Naive thymus-derived CD8-positive, alpha-beta T cell (primary cell): ENCODE data around the gene PTX4. TPM values are rescaled to one million over a fixed set of nuclear protein-coding genes. Genes with fewer than 3 reads are reported as not detected.

Experiments
- ATAC-seq, 2 donors: fragments of 150-1000 bp; cut with Tn5 transposase in 1 of 2; sonication (Bioruptor Pico), chemical (Tn5 transposase) in 1 of 2; 1 replicate in 1 of 2; 2 replicates in 1 of 2; pipeline ENCODE4 v1.10.0; 2021; ENCODE audit warnings: mild to moderate bottlenecking in 2 of 2, moderate library complexity in 2 of 2
- POLR2A ChIA-PET: fragments of 350-600 bp; sonication (Branson Sonifier 250); formaldehyde crosslinking; loops from one replicate; lab custom pipeline; 2021; ENCODE audit warnings: antibody characterized with exemption; lab: Charles Lee
- DNase-seq, 10 donors: peaks; one replicate each; pipeline versions ENCODE4 v3.0.0 to v3.0.0-alpha.2; 2020 to 2022
- H3K27ac Mint-ChIP-seq, 10 donors: one replicate each; pipeline ENCODE4 v1.8.0; 2020 to 2022; ENCODE audit warnings: mild to moderate bottlenecking in 10 of 10, mixed read lengths in 10 of 10, moderate library complexity in 4 of 10, inconsistent platforms in 1 of 10
- H3K27me3 Mint-ChIP-seq, 5 donors: one replicate each; pipeline ENCODE4 v1.8.0; 2021 to 2022; ENCODE audit warnings: mixed read lengths in 5 of 5
- H3K36me3 Mint-ChIP-seq, 3 donors: one replicate each; pipeline ENCODE4 v1.8.0; 2020 to 2022; ENCODE audit warnings: mixed read lengths in 3 of 3, mild to moderate bottlenecking in 2 of 3, inconsistent platforms in 1 of 3
- H3K4me1 Mint-ChIP-seq, 4 donors: one replicate each; pipeline ENCODE4 v1.8.0; 2021 to 2022; ENCODE audit warnings: mixed read lengths in 4 of 4
- H3K4me3 Mint-ChIP-seq, 10 donors: one replicate each; pipeline ENCODE4 v1.8.0; 2020 to 2022; ENCODE audit warnings: mild to moderate bottlenecking in 10 of 10, mixed read lengths in 10 of 10, moderate library complexity in 6 of 10, inconsistent platforms in 1 of 10
- H3K9me3 Mint-ChIP-seq, 9 donors: one replicate each; pipeline ENCODE4 v1.8.0; 2020 to 2022; ENCODE audit warnings: mixed read lengths in 9 of 9, mild to moderate bottlenecking in 3 of 9, inconsistent platforms in 1 of 9, moderate library complexity in 1 of 9
- polyA plus RNA-seq, 3 donors: library from polyadenylated mRNA; unstranded; fragments of 300-500 nt; fragmentation: Illumina TruSeq; gene quantifications; one replicate each; pipeline ENCODE4 v1.2.3, GENCODE V29; 2021
- total RNA-seq, 8 experiments: library from RNA in 2 of 8; stranded (reverse) in 2 of 8; gene quantifications; one replicate each; pipeline ENCODE4 v1.2.3 and lab custom pipeline; 2021 to 2026

The PTX4 gene
- total and polyA plus RNA-seq, 5 experiments from 2014 or later: not detected

DNA sequence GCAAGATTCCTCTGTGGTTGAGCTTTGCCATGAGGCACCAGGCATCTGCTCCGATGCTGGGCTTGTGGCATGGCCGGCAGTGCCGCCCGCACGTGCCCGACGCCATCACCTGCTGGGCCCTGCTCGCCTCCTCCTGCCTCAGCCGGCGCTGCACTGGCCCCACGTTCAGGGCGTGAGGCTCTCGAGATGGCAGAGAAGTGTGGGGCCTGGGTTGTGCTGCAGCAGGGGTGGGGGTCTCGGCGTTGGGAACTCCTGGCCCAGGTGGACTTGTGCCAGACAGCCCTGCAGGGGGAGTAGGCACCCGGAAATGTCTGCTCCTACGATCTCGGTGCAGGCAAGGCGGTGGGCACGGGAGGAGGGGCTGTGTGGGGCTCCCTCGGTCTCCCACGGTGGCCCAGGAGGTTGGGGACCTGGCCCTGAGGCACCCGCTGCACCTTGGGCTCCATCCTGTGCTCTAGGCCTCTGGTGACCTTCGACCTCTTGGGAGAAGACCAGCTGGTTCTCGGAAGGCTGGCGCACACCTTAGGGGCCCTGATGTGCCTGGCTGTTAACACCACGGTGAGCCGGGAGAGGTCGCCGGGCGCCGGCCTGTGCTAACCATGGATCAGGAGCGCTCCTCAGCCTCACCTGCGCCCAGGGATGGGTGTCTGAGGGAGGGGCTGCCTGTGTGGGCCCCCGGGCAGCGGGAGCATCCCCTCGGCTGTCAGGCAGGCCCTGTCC is 17.9 kb upstream of the PTX4 start:
- ATAC-seq: no peak
- H3K4me1 Mint-ChIP-seq: peaks cover 0 to 3% (median 0%) of the 10 kb centered on the region in 4 donors

DNA sequence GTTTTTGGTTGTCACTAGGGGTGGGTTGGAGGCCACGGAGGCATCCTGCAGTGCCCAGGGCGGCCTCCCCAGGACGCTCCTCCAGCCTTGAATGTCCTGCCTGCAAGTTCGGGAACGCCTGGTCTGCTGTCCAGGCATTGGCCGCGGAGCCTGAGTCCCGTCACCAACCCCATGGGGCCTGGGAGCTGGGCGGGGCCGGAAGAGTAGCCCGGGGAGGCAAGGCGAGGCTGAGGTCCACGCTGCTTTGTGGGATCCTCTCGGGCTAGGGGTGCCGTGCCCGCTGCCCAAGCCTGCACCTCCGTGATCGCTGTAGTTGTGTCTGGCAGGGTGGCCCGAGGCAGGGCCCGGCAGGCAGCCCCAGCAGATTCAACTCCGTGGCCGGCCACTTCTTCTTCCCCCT is 17.2 kb upstream of the PTX4 start:
- DNase-seq: no peak
- Mint-ChIP-seq H3K4me1 (peaks cover 0 to 1% (median 0%) of the 10 kb centered on the region in 4 donors), H3K36me3 (peaks cover 0 to 16% (median 4%) of the 10 kb centered on the region in 3 donors), H3K27me3 (no peaks in the 10 kb centered on the region), H3K4me3 (no peak overlapping the region), H3K27ac (no peak overlapping the region), H3K9me3 (no peaks in the 10 kb centered on the region)
- no peak for ATAC-seq
- POLR2A ChIA-PET: no interaction called here

More for the DNA sequence above, 17.9 kb upstream of the PTX4 start:
- Mint-ChIP-seq H3K27me3 (no peaks in the 10 kb centered on the region), H3K27ac (peak overlapping the region in 1 of 10 donors; percentile 29), H3K36me3 (peaks cover 0 to 16% (median 4%) of the 10 kb centered on the region in 3 donors), H3K9me3 (no peaks in the 10 kb centered on the region), H3K4me3 (no peak overlapping the region)
- DNase-seq: no peak
- POLR2A ChIA-PET: no interaction called here

- POLR2A ChIA-PET: no interaction called here
- Mint-ChIP-seq H3K27me3 (no peaks in the 10 kb centered on the region), H3K27ac (no peak overlapping the region), H3K36me3 (peaks cover 0 to 14% (median 4%) of the 10 kb centered on the region in 3 donors), H3K9me3 (no peaks in the 10 kb centered on the region), H3K4me3 (no peak overlapping the region), H3K4me1 (peaks cover 0 to 1% (median 0%) of the 10 kb centered on the region in 4 donors)
- DNase-seq (no peak), ATAC-seq (no peak)
Measured at GRCh38 chr16:1505073-1505844, 16.5 kb upstream of the PTX4 start.

GRCh38 chr16:1503110-1503955 is 14.6 kb upstream of the PTX4 start:
- no peak for ATAC-seq
- H3K4me3 Mint-ChIP-seq: no peak overlapping the region
- no peak overlapping the region for H3K27ac Mint-ChIP-seq
- peaks cover 0 to 16% (median 4%) of the 10 kb centered on the region in 3 donors for H3K36me3 Mint-ChIP-seq
- H3K9me3 Mint-ChIP-seq: no peaks in the 10 kb centered on the region
- peaks cover 0 to 1% (median 0%) of the 10 kb centered on the region in 4 donors for H3K4me1 Mint-ChIP-seq
- no peaks in the 10 kb centered on the region for H3K27me3 Mint-ChIP-seq
- POLR2A ChIA-PET: interaction anchor here (0.6 to 0.7 kb wide), 3 partner anchors 11 to 529 kb away, joined by 3 read pairs; partner anchors contain the start of gene MAPK8IP3
- DNase-seq: no peak

DNA sequence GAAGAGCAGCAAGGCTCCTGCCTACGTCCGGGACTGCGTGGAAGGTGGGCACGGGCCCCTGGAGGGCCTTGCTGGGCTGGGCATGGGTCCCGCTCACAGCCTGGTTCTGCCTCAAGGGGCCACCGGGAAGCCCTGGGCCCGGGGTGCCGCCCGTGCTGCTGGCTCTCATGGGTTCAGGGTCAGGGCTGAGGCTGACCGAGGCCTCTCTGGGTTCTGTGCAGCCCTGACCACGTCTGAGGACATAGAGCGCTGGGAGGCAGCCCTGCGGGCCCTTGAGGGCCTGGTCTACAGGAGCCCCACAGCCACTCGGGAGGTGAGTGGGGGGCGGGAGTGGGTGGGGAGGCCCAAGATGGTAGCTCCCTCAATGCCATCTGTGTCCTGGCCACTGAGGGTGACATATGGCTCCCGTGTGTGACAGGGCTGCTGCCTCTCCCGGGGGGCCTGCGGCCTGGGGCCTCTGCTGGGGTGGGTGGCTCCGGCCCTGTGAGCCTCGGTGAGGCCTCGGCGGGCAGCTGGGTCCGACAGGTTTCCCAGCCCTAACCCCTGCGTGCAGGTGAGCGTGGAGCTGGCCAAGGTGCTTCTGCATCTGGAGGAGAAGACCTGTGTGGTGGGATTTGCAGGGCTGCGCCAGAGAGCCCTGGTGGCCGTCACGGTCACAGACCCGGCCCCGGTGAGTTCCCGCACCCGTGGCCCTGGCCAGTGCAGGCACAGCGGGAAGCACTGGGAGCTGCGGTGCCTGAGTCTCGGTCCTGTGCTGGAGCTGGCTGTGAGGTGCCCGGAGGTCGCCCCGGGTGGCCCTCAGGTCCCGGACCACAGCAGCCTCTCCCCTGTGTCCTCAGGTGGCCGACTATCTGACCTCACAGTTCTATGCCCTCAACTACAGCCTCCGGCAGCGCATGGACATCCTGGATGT is 13.6 kb upstream of the PTX4 start:
- no peak for ATAC-seq
- Mint-ChIP-seq H3K4me3 (no peak overlapping the region), H3K27me3 (no peaks in the 10 kb centered on the region), H3K4me1 (peaks cover 0 to 1% (median 0%) of the 10 kb centered on the region in 4 donors), H3K36me3 (peaks cover 0 to 26% (median 4%) of the 10 kb centered on the region in 3 donors), H3K9me3 (no peaks in the 10 kb centered on the region), H3K27ac (no peak overlapping the region)
- POLR2A ChIA-PET: interaction anchor here (0.6 to 1.0 kb wide), 4 partner anchors 10 to 204 kb away, joined by 3 to 9 read pairs (median 3); partner anchors contain the start of gene MAPK8IP3
- no peak for DNase-seq

DNA sequence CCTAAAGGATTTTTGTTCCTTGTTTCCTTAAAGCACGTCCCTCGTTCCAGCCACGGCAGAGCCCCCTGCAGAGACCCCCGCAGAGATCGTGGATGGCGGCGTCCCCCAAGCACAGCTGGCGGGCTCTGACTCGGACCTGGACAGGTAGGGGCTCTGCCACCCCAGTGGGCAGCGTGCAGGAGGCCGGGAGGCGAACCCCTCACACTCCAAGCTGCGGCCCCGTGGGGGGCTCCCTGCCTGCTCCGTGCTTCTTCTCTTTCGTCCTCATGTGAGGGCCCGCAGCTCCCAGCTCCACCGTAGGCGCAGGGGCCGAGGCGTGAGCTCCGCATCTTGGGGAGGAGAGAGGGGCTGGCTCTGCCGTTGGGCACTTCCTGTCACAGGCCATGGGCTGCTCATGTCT is 12.9 kb upstream of the PTX4 start:
- no peak for ATAC-seq
- no peak overlapping the region for H3K4me3 Mint-ChIP-seq
- POLR2A ChIA-PET: interaction anchor here (1.0 kb wide), 1 partner anchor 84 kb away, joined by 9 read pairs; no protein-coding TSS in a partner anchor

GRCh38 chr16:1500465-1501150 is 11.9 kb upstream of the PTX4 start:
- H3K4me1 Mint-ChIP-seq: peaks cover 0 to 5% (median 0%) of the 10 kb centered on the region in 4 donors
- no peak overlapping the region for H3K27ac Mint-ChIP-seq
- H3K9me3 Mint-ChIP-seq: no peaks in the 10 kb centered on the region
- no peak overlapping the region for H3K4me3 Mint-ChIP-seq
- no peak for ATAC-seq
- POLR2A ChIA-PET: no interaction called here
- DNase-seq: no peak
- no peaks in the 10 kb centered on the region for H3K27me3 Mint-ChIP-seq
- H3K36me3 Mint-ChIP-seq: peaks cover 0 to 34% (median 4%) of the 10 kb centered on the region in 3 donors

More for the DNA sequence above, 12.9 kb upstream of the PTX4 start:
- no peak for DNase-seq
- no peaks in the 10 kb centered on the region for H3K9me3 Mint-ChIP-seq
- H3K27me3 Mint-ChIP-seq: no peaks in the 10 kb centered on the region
- H3K27ac Mint-ChIP-seq: no peak overlapping the region
- H3K4me1 Mint-ChIP-seq: peaks cover 0 to 4% (median 0%) of the 10 kb centered on the region in 4 donors
- H3K36me3 Mint-ChIP-seq: peaks cover 0 to 32% (median 4%) of the 10 kb centered on the region in 3 donors

DNA sequence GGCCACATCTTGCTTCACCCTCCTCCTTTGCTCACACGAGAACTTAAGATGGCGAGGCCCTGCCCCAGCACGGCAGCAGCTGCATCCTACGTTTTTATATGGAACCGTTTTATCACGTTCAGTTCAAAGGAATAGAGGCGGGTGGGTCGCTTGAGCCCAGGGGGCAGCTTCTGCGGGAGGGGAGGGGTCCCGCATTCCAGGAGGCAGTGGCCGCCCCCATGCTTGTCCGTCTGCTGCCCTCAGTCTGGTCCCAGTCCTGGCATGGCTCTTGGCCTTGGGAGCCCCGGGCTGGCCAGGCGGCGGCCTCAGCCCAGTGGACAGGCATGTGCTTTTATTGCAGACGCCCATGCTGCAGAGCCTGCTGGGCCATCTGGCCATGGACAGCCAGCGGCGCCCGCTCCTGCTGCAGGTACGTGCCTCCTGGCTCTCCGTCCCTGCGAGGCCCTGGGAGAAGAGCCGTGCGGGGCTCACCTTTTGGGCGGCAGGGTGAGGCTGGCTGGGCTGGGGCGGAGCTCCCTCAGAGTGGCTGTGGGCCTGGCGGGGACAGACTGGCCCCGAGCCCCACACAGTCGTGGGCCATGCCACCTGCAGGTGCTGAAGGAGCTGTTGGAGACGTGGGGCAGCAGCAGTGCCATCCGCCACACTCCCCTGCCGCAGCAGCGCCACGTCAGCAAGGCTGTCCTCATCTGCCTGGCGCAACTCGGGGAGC is 11.2 kb upstream of the PTX4 start:
- no peak overlapping the region for H3K4me3 Mint-ChIP-seq
- ATAC-seq (no peak), DNase-seq (no peak)
- no peaks in the 10 kb centered on the region for H3K27me3 Mint-ChIP-seq
- H3K27ac Mint-ChIP-seq: no peak overlapping the region
- peaks cover 0 to 34% (median 4%) of the 10 kb centered on the region in 3 donors for H3K36me3 Mint-ChIP-seq
- POLR2A ChIA-PET: no interaction called here
- H3K4me1 Mint-ChIP-seq: peaks cover 0 to 6% (median 0%) of the 10 kb centered on the region in 4 donors
- H3K9me3 Mint-ChIP-seq: no peaks in the 10 kb centered on the region

DNA sequence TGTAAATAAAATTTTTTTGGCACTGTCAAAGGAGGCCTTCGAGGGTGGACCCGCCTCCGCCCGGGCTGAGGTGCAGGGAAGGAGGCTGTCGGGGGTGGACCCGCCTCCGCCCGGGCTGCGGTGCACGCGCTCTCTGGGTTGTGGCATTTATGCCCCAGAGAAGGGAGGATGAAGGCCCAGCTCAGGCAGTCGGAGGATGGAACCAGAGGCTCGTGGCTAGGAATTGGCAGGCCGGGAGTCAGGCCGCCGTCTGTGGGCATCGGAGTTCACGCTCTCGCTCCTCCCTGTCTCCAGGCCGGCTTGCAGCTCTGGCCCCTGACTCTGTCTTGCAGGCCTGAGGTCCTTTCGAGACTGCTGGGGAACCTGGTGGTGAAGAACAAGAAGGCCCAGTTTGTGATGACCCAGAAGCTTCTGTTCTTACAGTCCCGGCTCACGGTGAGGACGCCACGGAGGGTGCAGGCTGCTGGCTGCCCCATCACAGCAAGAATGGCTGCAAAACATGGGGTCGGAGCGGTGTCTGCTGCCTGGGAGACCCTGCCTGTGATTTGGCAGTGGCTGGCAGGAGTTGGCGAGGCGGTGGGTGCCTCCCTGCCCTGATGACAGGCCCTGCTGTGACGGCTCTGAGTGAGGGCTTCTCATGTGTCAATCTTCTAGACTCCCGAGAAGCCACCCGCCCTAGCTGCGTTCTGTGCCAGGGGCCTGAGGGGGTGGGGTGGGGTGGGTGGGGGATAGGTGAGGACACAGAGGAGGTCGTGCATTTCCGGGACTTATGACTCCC is 10.3 kb upstream of the PTX4 start:
- Mint-ChIP-seq H3K36me3 (peaks cover 0 to 34% (median 4%) of the 10 kb centered on the region in 3 donors), H3K27ac (no peak overlapping the region), H3K9me3 (no peaks in the 10 kb centered on the region), H3K4me3 (no peak overlapping the region), H3K4me1 (peaks cover 0 to 14% (median 3%) of the 10 kb centered on the region in 4 donors), H3K27me3 (no peaks in the 10 kb centered on the region)
- POLR2A ChIA-PET: no interaction called here
- ATAC-seq (no peak), DNase-seq (no peak)

- POLR2A ChIA-PET: interaction anchor here (0.5 kb wide), 1 partner anchor 76 kb away, joined by 4 read pairs; no protein-coding TSS in a partner anchor
- no peaks in the 10 kb centered on the region for H3K9me3 Mint-ChIP-seq
Measured at GRCh38 chr16:1497014-1497598, 8.4 kb upstream of the PTX4 start.

More at GRCh38 chr16:1497014-1497598, 8.4 kb upstream of the PTX4 start:
- Mint-ChIP-seq H3K4me3 (peak overlapping the region in 2 of 10 donors; percentile 24 to 35), H3K27me3 (no peaks in the 10 kb centered on the region), H3K27ac (peak overlapping the region in 3 of 10 donors; percentile 25 to 76 (median 43)), H3K36me3 (peaks cover 0 to 26% (median 0%) of the 10 kb centered on the region in 3 donors), H3K4me1 (peaks cover 2 to 27% (median 15%) of the 10 kb centered on the region in 4 donors)
- ATAC-seq (no peak), DNase-seq (no peak)
